Measurements from ENCODE around the gene ADAMTS4.

ADAMTS4 gene

GRCh38 chr1:161171191-161171590 lies 27.7 kb downstream of the ADAMTS4 start:
- DNase-seq: no peak

- no peak for DNase-seq
Observed at GRCh38 chr1:161168906-161169305, 29.9 kb downstream of the ADAMTS4 start.

GRCh38 chr1:161166669-161167548 lies 31.9 kb downstream of the ADAMTS4 start:
- no peak for DNase-seq

GRCh38 chr1:161165742-161166668 lies 32.8 kb downstream of the ADAMTS4 start, which contains the start of gene PPOX:
TSS of gene PPOX (plus strand) at chr1:161166426. CDS start at chr1:161166848, 422 bp downstream.
- DNase-seq: peak; percentile 94 to 96

- DNase-seq: no peak
Observed at GRCh38 chr1:161164901-161165610, 33.8 kb downstream of the ADAMTS4 start.

GRCh38 chr1:161163793-161164192 lies 35.1 kb downstream of the ADAMTS4 start:
- DNase-seq: no peak

- no peak for DNase-seq
Observed at GRCh38 chr1:161162806-161163205, 36.0 kb downstream of the ADAMTS4 start.

GRCh38 chr1:161162052-161162451 lies 36.8 kb downstream of the ADAMTS4 start:
- no peak for DNase-seq

GRCh38 chr1:161161652-161162051 lies 37.2 kb downstream of the ADAMTS4 start:
- DNase-seq: no peak

GRCh38 chr1:161160671-161161145 lies 38.1 kb downstream of the ADAMTS4 start:
- DNase-seq: no peak

GRCh38 chr1:161159913-161160243 lies 39.0 kb downstream of the ADAMTS4 start:
- DNase-seq: no peak

- peak; percentile 84 to 89 for DNase-seq
Observed at GRCh38 chr1:161159087-161159912, 39.6 kb downstream of the ADAMTS4 start, which contains the start of gene USP21. TSS of gene USP21 (plus strand) at chr1:161159500. CDS start at chr1:161160641, 1,141 bp downstream.

- no peak for DNase-seq
Observed at GRCh38 chr1:161158316-161159010, 40.4 kb downstream of the ADAMTS4 start.

GRCh38 chr1:161157867-161158266 lies 41.0 kb downstream of the ADAMTS4 start:
- DNase-seq: no peak

GRCh38 chr1:161153682-161154337 lies 45.0 kb downstream of the ADAMTS4 start, which contains the start of gene UFC1:
TSS of gene UFC1 (plus strand) at chr1:161153978. CDS start at chr1:161153998, 20 bp downstream.
- peak; percentile 80 to 86 for DNase-seq

GRCh38 chr1:161153176-161153575 lies 45.7 kb downstream of the ADAMTS4 start:
- no peak for DNase-seq

- DNase-seq: no peak
Observed at GRCh38 chr1:161145832-161146231, 53.0 kb downstream of the ADAMTS4 start.

GRCh38 chr1:161140755-161141400 lies 58.0 kb downstream of the ADAMTS4 start:
- no peak for DNase-seq

GRCh38 chr1:161139766-161140165 lies 59.1 kb downstream of the ADAMTS4 start:
- DNase-seq: peak in 1 of 2 experiments; percentile 6

- DNase-seq: no peak
Observed at GRCh38 chr1:161138431-161138830, 60.4 kb downstream of the ADAMTS4 start.
